MM.1S (cell line): ENCODE measurements around the gene CWC27.

Experiments used
- CTCF ChIP-seq: fragments of 300-600 bp; sonication (generic); IDR thresholded peaks from 2 replicates; pipeline ENCODE4 v1.5.1; 2016; ENCODE audit warnings: antibody characterized with exemption, low read length, mixed read lengths
- EZH2phosphoT487 ChIP-seq: fragments of 300-600 bp; sonication (generic); IDR thresholded peaks from 2 replicates; pipeline ENCODE4 v1.6.1; 2018; ENCODE audit warnings: antibody characterized with exemption, low read length

GRCh38 chr5:64930672-64931318 is 162.1 kb downstream of the CWC27 start:
- TF ChIP-seq CTCF (no peak), EZH2phosphoT487 (no peak)
